ENCODE results near the gene PABPN1L.
"Not testable (repeated sequence)": the region's sequence is repeated elsewhere in the genome, so short reads cannot be mapped to it uniquely, and the experiment has no call there.

PABPN1L gene

GRCh38 chr16:88825146-88825545, 41.3 kb downstream of the PABPN1L start:
- no peak for DNase-seq

GRCh38 chr16:88824256-88825077, 42.0 kb downstream of the PABPN1L start:
- no peak for DNase-seq

GRCh38 chr16:88823646-88824045, 42.8 kb downstream of the PABPN1L start:
- not testable (repeated sequence) for DNase-seq

- DNase-seq, result no peak
These were observed 44.0 kb downstream of the PABPN1L start for GRCh38 chr16:88822281-88823040.

- DNase-seq, result no peak
These were observed 45.2 kb downstream of the PABPN1L start for GRCh38 chr16:88821168-88821850.

GRCh38 chr16:88820385-88821025, 46.0 kb downstream of the PABPN1L start:
- no peak for DNase-seq

- no peak for DNase-seq
These were observed 47.3 kb downstream of the PABPN1L start for GRCh38 chr16:88819126-88819525.

- DNase-seq, result no peak
These were observed 47.9 kb downstream of the PABPN1L start for GRCh38 chr16:88818575-88818874.

- DNase-seq, result no peak
These were observed 48.5 kb downstream of the PABPN1L start for GRCh38 chr16:88817785-88818574.

- DNase-seq, result no peak
These were observed 49.5 kb downstream of the PABPN1L start for GRCh38 chr16:88816736-88817535.

- peak; percentile 63 to 71 for DNase-seq
These were observed 50.4 kb downstream of the PABPN1L start for GRCh38 chr16:88815901-88816589.

GRCh38 chr16:88815227-88815626, 51.2 kb downstream of the PABPN1L start:
- no peak for DNase-seq

- DNase-seq, result no peak
These were observed 52.3 kb downstream of the PABPN1L start for GRCh38 chr16:88814144-88814502.

Data from activated CD4-positive, alpha-beta T cell treated with anti-CD3 and anti-CD28 coated beads, Interleukin-2, amount 50 U/mL, for 48 hours (primary cell).